Measurements from ENCODE around the gene NR6A1. TPM values are rescaled to one million over a fixed set of nuclear protein-coding genes. Genes with fewer than 3 reads are reported as not detected.

Gene NR6A1
- total and polyA plus RNA-seq, 9 donors = 0.41 to 0.93 (median 0.62) TPM

DNA sequence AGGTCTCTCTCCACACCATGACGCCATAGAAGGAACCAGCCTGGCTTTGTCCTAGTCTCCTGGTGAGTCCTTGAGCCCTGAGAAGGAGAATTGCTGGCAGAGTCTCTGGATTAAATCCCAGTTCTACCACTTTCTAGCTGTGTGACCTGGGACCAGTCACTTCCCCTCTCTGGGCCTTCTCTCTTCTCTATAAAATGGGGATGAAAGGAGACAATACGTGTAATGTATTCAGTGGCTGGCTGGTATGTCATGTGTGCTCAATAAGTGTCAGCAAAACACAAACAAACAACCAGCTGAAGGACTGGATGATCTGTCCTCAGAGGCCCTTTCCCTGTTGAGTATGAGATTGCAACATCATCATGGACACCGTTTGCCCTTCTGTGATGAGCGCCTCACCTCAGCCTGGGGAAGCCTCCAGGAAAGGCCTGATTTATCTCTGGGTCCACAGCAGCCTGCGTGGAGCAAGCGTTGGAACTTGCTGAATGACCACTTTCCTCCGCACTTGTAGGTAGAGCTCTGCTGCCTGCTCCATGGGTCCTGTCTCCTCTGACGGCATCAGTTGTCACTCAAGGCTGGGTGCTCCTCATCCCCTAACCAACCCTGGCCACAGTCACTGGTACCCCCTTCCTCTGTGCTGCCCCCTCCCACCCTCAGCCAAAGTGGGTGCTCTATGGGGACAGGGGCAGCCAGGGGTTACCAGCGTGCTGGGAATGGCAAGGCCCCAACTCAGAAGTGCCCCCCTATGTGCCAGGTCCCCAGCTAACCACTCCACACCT is 260.3 kb downstream of the NR6A1 start:
- peaks cover 16% of the 10 kb centered on the region for H3K27me3 ChIP-seq (ENCODE audit: control insufficient read depth, insufficient read depth, low read length)
- no peak overlapping the region for H3K27ac ChIP-seq (ENCODE audit: low read length)
- 74% methylated on average over 6 of the region's 9 CpGs for WGBS (ENCODE audit: insufficient coverage)
- H3K4me3 ChIP-seq (ENCODE audit: low read length) = no peak overlapping the region
- H3K4me1 ChIP-seq (ENCODE audit: control insufficient read depth, insufficient read depth, low read length) = peaks cover 8% of the 10 kb centered on the region
- H3K36me3 ChIP-seq (ENCODE audit: control insufficient read depth, insufficient read depth, low read length) = no peaks in the 10 kb centered on the region
- no peaks in the 10 kb centered on the region for H3K9me3 ChIP-seq (replicated peaks; ENCODE audit: control insufficient read depth, low read depth, low read length)
- no peak for DNase-seq

- H3K4me1 ChIP-seq (ENCODE audit: control insufficient read depth, insufficient read depth, low read length) = peaks cover 12% of the 10 kb centered on the region
- H3K4me3 ChIP-seq (ENCODE audit: low read length) = no peak overlapping the region
- 75% methylated on average over 10 of the region's 11 CpGs for WGBS (ENCODE audit: insufficient coverage)
- H3K36me3 ChIP-seq (ENCODE audit: control insufficient read depth, insufficient read depth, low read length) = no peaks in the 10 kb centered on the region
- peaks cover 38% of the 10 kb centered on the region for H3K27me3 ChIP-seq (ENCODE audit: control insufficient read depth, insufficient read depth, low read length)
- no peaks in the 10 kb centered on the region for H3K9me3 ChIP-seq (replicated peaks; ENCODE audit: control insufficient read depth, low read depth, low read length)
- no peak for DNase-seq
- no peak overlapping the region for H3K27ac ChIP-seq (ENCODE audit: low read length)
Observed at GRCh38 chr9:124507880-124508423, 263.2 kb downstream of the NR6A1 start.

DNA sequence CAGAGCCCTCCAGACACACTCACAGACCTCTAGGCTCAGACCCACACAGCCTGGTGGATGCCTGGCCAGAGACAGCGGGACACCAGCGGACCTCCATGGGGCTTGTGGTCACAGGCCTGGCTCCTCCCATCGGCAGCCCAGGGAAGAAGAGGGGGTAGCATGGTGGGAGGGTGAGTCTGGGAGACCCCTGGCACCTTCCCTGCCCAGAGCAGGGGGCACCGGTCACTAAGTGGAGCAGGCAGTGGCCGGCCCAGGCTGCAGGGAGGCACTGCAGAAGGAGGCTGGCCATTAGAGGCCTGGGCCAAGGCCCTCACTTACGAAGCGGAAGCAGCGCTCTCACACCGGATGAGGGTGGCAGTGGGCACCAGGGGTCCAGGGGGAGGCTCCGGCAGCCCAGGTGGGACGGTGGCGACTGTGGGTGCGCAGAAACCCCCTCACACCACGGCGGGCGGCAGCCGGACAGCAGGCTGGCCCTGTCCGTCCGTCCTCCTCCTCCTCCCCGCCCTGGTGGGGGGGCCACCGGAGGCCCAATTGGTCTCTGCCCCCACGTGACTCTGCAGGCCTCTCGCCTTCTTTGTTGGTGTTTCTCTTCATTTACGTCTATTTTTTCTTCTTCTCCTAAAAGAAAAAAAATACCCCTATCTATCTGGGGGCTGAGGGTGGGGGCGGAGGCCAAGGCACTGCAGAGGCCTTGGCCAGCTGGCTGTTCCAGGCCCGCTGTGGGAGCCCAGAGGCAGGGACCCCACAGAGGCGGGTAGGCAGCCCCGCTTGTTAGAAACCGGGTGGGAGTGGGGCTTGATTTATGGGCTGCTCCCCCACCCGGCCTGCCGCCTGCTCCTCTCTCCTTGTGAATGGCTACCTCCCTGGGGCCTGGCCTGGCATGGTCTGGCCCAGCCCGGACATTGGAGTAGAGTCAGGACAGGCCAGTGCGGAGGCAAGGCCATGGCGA is 263.9 kb downstream of the NR6A1 start, which contains the start of gene NR5A1:
TSS of gene NR5A1 (minus strand) at position 469 of the 949 bp plus-strand sequence. CDS start 4,004 bp downstream, outside the sequence.
- H3K4me3 ChIP-seq (ENCODE audit: low read length) = no peak within 1 kb of the TSS
- peaks cover 12% of the 10 kb centered on the region for H3K4me1 ChIP-seq (ENCODE audit: control insufficient read depth, insufficient read depth, low read length)
- H3K36me3 ChIP-seq (ENCODE audit: control insufficient read depth, insufficient read depth, low read length) = no peaks in the 10 kb centered on the region
- 81% methylated on average over 27 of the region's 34 CpGs for WGBS (ENCODE audit: insufficient coverage)
- peaks cover 46% of the 10 kb centered on the region for H3K27me3 ChIP-seq (ENCODE audit: control insufficient read depth, insufficient read depth, low read length)
- H3K27ac ChIP-seq (ENCODE audit: low read length) = no peak within 1 kb of the TSS
- H3K9me3 ChIP-seq (replicated peaks; ENCODE audit: control insufficient read depth, low read depth, low read length) = no peaks in the 10 kb centered on the region
- no peak for DNase-seq

DNA sequence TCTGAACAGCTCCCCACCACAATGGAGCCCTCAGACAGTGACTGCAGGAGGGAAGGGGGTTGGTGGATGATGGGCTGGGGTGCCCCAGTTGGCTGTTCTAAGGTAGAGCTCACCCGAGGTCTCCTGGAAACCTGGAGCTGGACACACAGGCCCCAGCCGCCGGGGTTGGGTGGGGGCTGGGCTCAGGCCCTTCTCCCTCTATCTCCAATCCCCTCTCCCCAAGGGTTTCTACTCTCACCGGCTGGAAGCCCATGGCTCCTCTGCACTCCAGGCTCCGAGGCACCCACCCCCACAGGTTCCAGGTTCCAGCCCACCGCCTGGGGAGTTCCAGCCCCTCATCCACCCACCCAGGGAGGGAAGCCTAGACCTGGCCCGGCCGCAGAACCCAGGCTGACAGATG is 264.7 kb downstream of the NR6A1 start:
- H3K36me3 ChIP-seq (ENCODE audit: control insufficient read depth, insufficient read depth, low read length) = no peaks in the 10 kb centered on the region
- peaks cover 52% of the 10 kb centered on the region for H3K27me3 ChIP-seq (ENCODE audit: control insufficient read depth, insufficient read depth, low read length)
- H3K27ac ChIP-seq (ENCODE audit: low read length) = no peak overlapping the region
- H3K4me3 ChIP-seq (ENCODE audit: low read length) = no peak overlapping the region
- H3K4me1 ChIP-seq (ENCODE audit: control insufficient read depth, insufficient read depth, low read length) = peaks cover 12% of the 10 kb centered on the region
- H3K9me3 ChIP-seq (replicated peaks; ENCODE audit: control insufficient read depth, low read depth, low read length) = no peaks in the 10 kb centered on the region
- no peak for DNase-seq
- WGBS (ENCODE audit: insufficient coverage) = 49% methylated on average over 4 of the region's 8 CpGs

- Histone ChIP-seq H3K9me3 (replicated peaks; ENCODE audit: control insufficient read depth, low read depth, low read length) (no peaks in the 10 kb centered on the region), H3K27ac (ENCODE audit: low read length) (no peak overlapping the region), H3K27me3 (ENCODE audit: control insufficient read depth, insufficient read depth, low read length) (peaks cover 57% of the 10 kb centered on the region), H3K4me3 (ENCODE audit: low read length) (no peak overlapping the region), H3K4me1 (ENCODE audit: control insufficient read depth, insufficient read depth, low read length) (peaks cover 12% of the 10 kb centered on the region), H3K36me3 (ENCODE audit: control insufficient read depth, insufficient read depth, low read length) (no peaks in the 10 kb centered on the region)
- 65% methylated on average over 17 of the region's 19 CpGs for WGBS (ENCODE audit: insufficient coverage)
- DNase-seq = no peak
Observed at GRCh38 chr9:124505901-124506346, 265.2 kb downstream of the NR6A1 start.

DNA sequence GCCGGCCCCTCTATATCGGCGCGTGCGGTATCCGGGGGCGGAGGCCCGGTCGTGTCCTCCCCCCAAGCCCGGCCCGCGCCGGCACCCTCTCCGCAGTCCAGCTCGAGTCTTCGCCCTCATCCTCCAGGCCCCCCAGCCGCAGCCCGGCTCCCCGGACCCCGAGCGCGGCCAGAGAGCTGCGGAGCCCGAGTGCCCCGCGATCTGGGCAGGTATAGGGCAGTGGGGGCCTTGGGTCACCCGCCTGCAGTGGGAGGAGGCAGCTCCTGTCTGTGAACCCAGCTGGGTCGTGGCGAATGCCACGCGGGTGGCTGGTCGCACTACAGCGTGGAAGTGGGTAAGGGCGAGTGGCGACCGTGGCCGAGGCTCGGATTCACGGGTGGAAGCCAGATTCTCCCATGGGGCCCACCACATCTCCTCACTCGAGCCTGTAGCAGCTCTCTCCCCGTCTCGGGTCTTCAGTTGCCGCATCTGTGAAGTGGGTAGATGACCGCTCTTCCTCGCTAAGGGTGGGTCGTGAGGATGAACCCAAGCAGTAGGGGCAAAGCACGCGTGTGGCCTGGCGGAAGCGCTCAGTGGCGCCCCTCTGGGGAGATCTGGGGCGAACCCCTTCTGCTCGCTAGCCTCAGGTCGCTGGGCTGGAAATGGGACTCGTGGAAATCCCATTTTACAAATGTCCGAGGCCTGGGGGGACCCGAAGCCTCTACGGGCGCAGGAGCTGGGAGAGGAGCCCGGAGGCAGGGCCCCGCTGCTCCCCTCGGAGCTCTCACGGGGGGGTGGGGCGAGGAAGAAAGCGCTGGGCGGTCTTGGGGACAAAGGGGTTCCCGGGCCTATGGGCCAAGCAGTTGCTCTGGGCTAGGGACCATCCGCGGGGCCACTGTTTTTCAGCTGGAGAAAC is 265.9 kb downstream of the NR6A1 start:
- Histone ChIP-seq H3K4me3 (ENCODE audit: low read length) (no peak overlapping the region), H3K4me1 (ENCODE audit: control insufficient read depth, insufficient read depth, low read length) (peaks cover 12% of the 10 kb centered on the region), H3K27me3 (ENCODE audit: control insufficient read depth, insufficient read depth, low read length) (peaks cover 62% of the 10 kb centered on the region), H3K9me3 (replicated peaks; ENCODE audit: control insufficient read depth, low read depth, low read length) (no peaks in the 10 kb centered on the region), H3K36me3 (ENCODE audit: control insufficient read depth, insufficient read depth, low read length) (no peaks in the 10 kb centered on the region), H3K27ac (ENCODE audit: low read length) (no peak overlapping the region)
- WGBS (ENCODE audit: insufficient coverage) = 12% methylated on average over 57 of the region's 69 CpGs
- no peak for DNase-seq

- Histone ChIP-seq H3K27me3 (ENCODE audit: control insufficient read depth, insufficient read depth, low read length) (peaks cover 68% of the 10 kb centered on the region), H3K4me1 (ENCODE audit: control insufficient read depth, insufficient read depth, low read length) (peaks cover 12% of the 10 kb centered on the region), H3K4me3 (ENCODE audit: low read length) (no peak overlapping the region), H3K36me3 (ENCODE audit: control insufficient read depth, insufficient read depth, low read length) (no peaks in the 10 kb centered on the region), H3K27ac (ENCODE audit: low read length) (no peak overlapping the region), H3K9me3 (replicated peaks; ENCODE audit: control insufficient read depth, low read depth, low read length) (no peaks in the 10 kb centered on the region)
- WGBS (ENCODE audit: insufficient coverage) = under 1% methylated on average over 67 of the region's 81 CpGs
- no peak for DNase-seq
Observed at GRCh38 chr9:124504530-124505005, 266.5 kb downstream of the NR6A1 start.

GRCh38 chr9:124503713-124504529 is 267.2 kb downstream of the NR6A1 start:
- no peak for DNase-seq
- H3K27me3 ChIP-seq (ENCODE audit: control insufficient read depth, insufficient read depth, low read length) = peaks cover 73% of the 10 kb centered on the region

More at GRCh38 chr9:124503713-124504529, 267.2 kb downstream of the NR6A1 start:
- Histone ChIP-seq H3K9me3 (replicated peaks; ENCODE audit: control insufficient read depth, low read depth, low read length) (no peaks in the 10 kb centered on the region), H3K4me1 (ENCODE audit: control insufficient read depth, insufficient read depth, low read length) (peaks cover 12% of the 10 kb centered on the region), H3K4me3 (ENCODE audit: low read length) (no peak overlapping the region), H3K36me3 (ENCODE audit: control insufficient read depth, insufficient read depth, low read length) (no peaks in the 10 kb centered on the region), H3K27ac (ENCODE audit: low read length) (no peak overlapping the region)
- WGBS (ENCODE audit: insufficient coverage) = 2% methylated on average over 76 of the region's 76 CpGs
